Uterus (tissue), 4 donors: ENCODE results near the gene TNK1. TPM values are rescaled to one million over a fixed set of nuclear protein-coding genes. Genes with fewer than 3 reads are reported as not detected.

Experiments used
- DNase-seq, 2 donors: peaks; one replicate each; pipeline ENCODE4 v3.0.0-alpha.2; 2019 to 2020
- H3K27ac ChIP-seq, 2 donors: fragments of 200-600 bp; sonication (generic); 1 replicate in 1 of 2; 2 replicates in 1 of 2; pipeline ENCODE4 v1.5.1; 2016 to 2018
- H3K27me3 ChIP-seq, 2 donors: fragments of 200-600 bp; sonication (generic); one replicate each; pipeline ENCODE4 v1.5.1; 2018 to 2019; ENCODE audit warnings: control low read depth in 1 of 2
- H3K36me3 ChIP-seq, 2 donors: fragments of 200-600 bp; sonication (generic); one replicate each; pipeline ENCODE4 v1.5.1; 2019; ENCODE audit warnings: control low read depth in 1 of 2
- H3K4me1 ChIP-seq, 2 donors: fragments of 200-600 bp; sonication (generic); one replicate each; pipeline ENCODE4 v1.5.1; 2018 to 2019; ENCODE audit warnings: control low read depth in 1 of 2
- H3K4me3 ChIP-seq, 2 donors: fragments of 200-600 bp; sonication (generic); 1 replicate in 1 of 2; 2 replicates in 1 of 2; pipeline ENCODE4 v1.5.1; 2018 to 2019; ENCODE audit warnings: mild to moderate bottlenecking in 1 of 2
- H3K9me3 ChIP-seq, 2 donors: fragments of 200-600 bp; sonication (generic); one replicate each; pipeline ENCODE4 v1.5.1; 2019; ENCODE audit warnings: control low read depth in 1 of 2
- CTCF ChIP-seq, 4 experiments: fragments of 200-600 bp in 2 of 4; fragments of 450-650 bp in 2 of 4; sonication (generic) in 2 of 4; IDR thresholded peaks; one replicate each; pipeline ENCODE4 v1.5.1; 2016 to 2019; ENCODE audit warnings: antibody characterized with exemption in 4 of 4, mild to moderate bottlenecking in 2 of 4, moderate library complexity in 1 of 4
- POLR2A ChIP-seq, 2 donors: fragments of 450-650 bp; IDR thresholded peaks; one replicate each; pipeline ENCODE4 v1.6.1; 2016; ENCODE audit warnings: antibody characterized with exemption in 2 of 2, mild to moderate bottlenecking in 1 of 2, moderate library complexity in 1 of 2
- intact Hi-C: fragments of 100-400 bp; cut with DNase I; formaldehyde crosslinking; loops from one replicate; pipeline ENCODE4 v1.15.1; 2023; ENCODE audit warnings: low total_unique reads
- total RNA-seq, 4 donors: library from RNA; depleted of rRNA in 3 of 4; stranded (reverse); fragments of >200 nt in 3 of 4; gene quantifications; one replicate each; pipeline versions ENCODE4 v1.1.0 to v1.2.4, GENCODE V29; 2014 to 2023
- donor health status: DM: yes; HTN: yes; CAD: no.

Gene TNK1
- total RNA-seq, 4 donors from 2014 or later: 0.26 to 9.2 (median 1.8) TPM

- Histone ChIP-seq H3K27me3 (no peaks in the 10 kb centered on the region), H3K36me3 (no peaks in the 10 kb centered on the region), H3K4me1 (peaks cover 0 to 5% of the 10 kb centered on the region in 2 donors), H3K27ac (peak overlapping the region; percentile 93 to 94), H3K9me3 (no peaks in the 10 kb centered on the region), H3K4me3 (peak overlapping the region; percentile 54 to 73)
- TF ChIP-seq CTCF (IDR thresholded peaks at IDR 0.05) (peak in 1 of 4 experiments; percentile 11), POLR2A (IDR thresholded peaks at IDR 0.05) (peak in 1 of 2 donors; percentile 89)
- peak in 1 of 2 donors; percentile 75 for DNase-seq
- intact Hi-C loops: no loop called here
These were observed 24.0 kb downstream of the TNK1 start for GRCh38 chr17:7404737-7405349.

- peak overlapping the region; percentile 93 to 94 for H3K27ac ChIP-seq
- intact Hi-C loops: no loop called here
- DNase-seq: peak in 1 of 2 donors; percentile 51
These were observed 24.7 kb downstream of the TNK1 start for GRCh38 chr17:7405350-7406234.

GRCh38 chr17:7406235-7406825 lies 25.4 kb downstream of the TNK1 start:
- Histone ChIP-seq H3K36me3 (no peaks in the 10 kb centered on the region), H3K4me3 (peak overlapping the region in 1 of 2 donors; percentile 54), H3K4me1 (peaks cover 0 to 5% of the 10 kb centered on the region in 2 donors), H3K9me3 (no peaks in the 10 kb centered on the region), H3K27ac (peak overlapping the region; percentile 93 to 94), H3K27me3 (no peaks in the 10 kb centered on the region)
- TF ChIP-seq POLR2A (IDR thresholded peaks at IDR 0.05) (no peak), CTCF (IDR thresholded peaks at IDR 0.05) (no peak)
- intact Hi-C loops: no loop called here
- DNase-seq: no peak

More at GRCh38 chr17:7405350-7406234, 24.7 kb downstream of the TNK1 start:
- peaks cover 0 to 5% of the 10 kb centered on the region in 2 donors for H3K4me1 ChIP-seq
- H3K4me3 ChIP-seq: peak overlapping the region; percentile 54 to 73
- no peaks in the 10 kb centered on the region for H3K27me3 ChIP-seq
- no peaks in the 10 kb centered on the region for H3K9me3 ChIP-seq
- no peaks in the 10 kb centered on the region for H3K36me3 ChIP-seq
- TF ChIP-seq POLR2A (IDR thresholded peaks at IDR 0.05): no peak
- no peak for TF ChIP-seq CTCF (IDR thresholded peaks at IDR 0.05)

GRCh38 chr17:7407082-7407481 lies 26.2 kb downstream of the TNK1 start:
- TF ChIP-seq POLR2A (IDR thresholded peaks at IDR 0.05) (no peak), CTCF (IDR thresholded peaks at IDR 0.05) (no peak)
- no peak for DNase-seq
- H3K36me3 ChIP-seq: no peaks in the 10 kb centered on the region
- H3K27me3 ChIP-seq: no peaks in the 10 kb centered on the region
- H3K4me3 ChIP-seq: no peak overlapping the region
- peaks cover 0 to 5% of the 10 kb centered on the region in 2 donors for H3K4me1 ChIP-seq
- intact Hi-C loops: no loop called here
- H3K27ac ChIP-seq: no peak overlapping the region
- no peaks in the 10 kb centered on the region for H3K9me3 ChIP-seq
